Spleen (tissue), 7 donors: Measurements from ENCODE around the gene ATF4.
A peak's percentile ranks its signal among the peaks of the same experiment; 100 is the strongest.

Experiments used
- POLR2A ChIP-seq, 3 donors: fragments of 450-650 bp; IDR thresholded peaks; one replicate each; pipeline ENCODE4 v1.5.1; 2017; ENCODE audit warnings: antibody characterized with exemption in 3 of 3, mild to moderate bottlenecking in 1 of 3
- POLR2AphosphoS5 ChIP-seq, 3 donors: sonication (generic); formaldehyde crosslinking; IDR thresholded peaks; one replicate each; pipeline ENCODE4 v1.5.1; 2017; ENCODE audit warnings: antibody characterized with exemption in 3 of 3
- TF ChIP-seq, protein P1 (sequence below), 11 experiments: fragments of 200-600 bp in 7 of 11; fragments of 450-650 bp in 4 of 11; sonication (generic) in 4 of 11; IDR thresholded peaks in 8 of 11; conservative IDR thresholded peaks in 3 of 11; 1 replicate in 7 of 11; 2 replicates in 4 of 11; pipeline versions ENCODE4 v1.4.0 to v1.8.0; 2016 to 2021; ENCODE audit warnings: antibody characterized with exemption in 11 of 11, inconsistent platforms in 4 of 11, mild to moderate bottlenecking in 1 of 11
- donor health status: DM: no; HTN: no; CAD: no; lungs with moderate emphysema.
- donor health status: DM: no; HTN: no; CAD: no.
- donor health status: DM: no; HTN: no; CAD: no.

DNA sequence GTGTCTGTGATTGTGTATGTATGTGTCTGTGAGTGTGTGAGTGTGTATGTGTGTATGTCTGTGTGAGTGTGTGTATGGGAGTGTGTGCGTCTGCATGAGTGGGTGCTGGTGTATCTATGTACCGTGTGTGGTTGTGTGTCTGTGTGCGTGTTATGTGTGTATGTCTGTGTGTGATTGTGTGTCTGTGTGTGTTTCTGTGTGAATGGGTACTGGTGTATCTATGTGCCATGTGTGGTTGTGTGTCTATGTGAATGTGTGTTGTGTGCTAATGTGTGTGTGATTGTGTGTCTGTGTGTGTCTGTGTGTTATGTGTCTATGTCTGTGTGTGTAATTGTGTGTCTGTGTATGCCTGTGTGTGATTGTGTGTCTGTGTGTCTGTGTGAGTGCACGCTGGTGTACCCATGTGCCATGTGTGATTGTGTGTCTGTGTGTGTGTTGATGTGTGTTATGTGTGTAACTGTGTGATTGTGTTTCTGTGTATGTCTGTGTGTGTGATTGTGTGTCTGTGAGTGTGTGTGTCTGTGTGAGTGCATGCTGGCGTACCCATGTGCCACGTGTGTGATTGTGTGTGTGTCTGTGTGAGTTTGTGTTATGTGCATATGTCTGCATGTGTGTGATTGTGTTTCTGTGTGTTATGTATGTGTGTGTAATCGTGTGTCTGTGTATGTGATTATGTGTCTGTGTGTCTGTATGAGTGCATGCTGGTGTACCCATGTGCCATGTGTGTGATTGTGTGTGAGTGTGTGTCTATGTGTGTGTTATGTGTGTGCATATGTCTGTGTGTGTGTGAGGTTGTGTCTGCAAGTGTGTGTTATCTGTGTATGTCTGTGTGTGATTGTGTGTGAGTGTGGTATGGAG lies 43.4 kb downstream of the ATF4 start:
- TF ChIP-seq, protein P1, sequence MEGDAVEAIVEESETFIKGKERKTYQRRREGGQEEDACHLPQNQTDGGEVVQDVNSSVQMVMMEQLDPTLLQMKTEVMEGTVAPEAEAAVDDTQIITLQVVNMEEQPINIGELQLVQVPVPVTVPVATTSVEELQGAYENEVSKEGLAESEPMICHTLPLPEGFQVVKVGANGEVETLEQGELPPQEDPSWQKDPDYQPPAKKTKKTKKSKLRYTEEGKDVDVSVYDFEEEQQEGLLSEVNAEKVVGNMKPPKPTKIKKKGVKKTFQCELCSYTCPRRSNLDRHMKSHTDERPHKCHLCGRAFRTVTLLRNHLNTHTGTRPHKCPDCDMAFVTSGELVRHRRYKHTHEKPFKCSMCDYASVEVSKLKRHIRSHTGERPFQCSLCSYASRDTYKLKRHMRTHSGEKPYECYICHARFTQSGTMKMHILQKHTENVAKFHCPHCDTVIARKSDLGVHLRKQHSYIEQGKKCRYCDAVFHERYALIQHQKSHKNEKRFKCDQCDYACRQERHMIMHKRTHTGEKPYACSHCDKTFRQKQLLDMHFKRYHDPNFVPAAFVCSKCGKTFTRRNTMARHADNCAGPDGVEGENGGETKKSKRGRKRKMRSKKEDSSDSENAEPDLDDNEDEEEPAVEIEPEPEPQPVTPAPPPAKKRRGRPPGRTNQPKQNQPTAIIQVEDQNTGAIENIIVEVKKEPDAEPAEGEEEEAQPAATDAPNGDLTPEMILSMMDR (IDR thresholded peaks at IDR 0.05 in 8 of 11, conservative IDR thresholded peaks at IDR 0.05 in 3 of 11), result peak in 1 of 11 experiments; percentile 9
- TF ChIP-seq POLR2A (IDR thresholded peaks at IDR 0.05), result peak in 1 of 3 donors; percentile 26
- TF ChIP-seq POLR2AphosphoS5 (IDR thresholded peaks at IDR 0.05), result no peak
